Retinal pigment epithelial cell (primary cell): ENCODE data around the gene TNFRSF11A.

Experiments
- DNase-seq: peaks from one replicate; pipeline ENCODE4 v3.0.0-alpha.2; 2010; ENCODE audit warnings: low read depth
- H3K4me3 ChIP-seq: 2 replicates; pipeline ENCODE4 v1.5.1; 2011; ENCODE audit warnings: mild to moderate bottlenecking, low read length, control low read depth, moderate library complexity
- TF ChIP-seq, protein P1 (sequence below): conservative IDR thresholded peaks from 2 replicates; pipeline ENCODE4 v1.5.1; 2011; ENCODE audit warnings: low read depth, low read length, control low read depth, inconsistent platforms

TNFRSF11A gene

DNA sequence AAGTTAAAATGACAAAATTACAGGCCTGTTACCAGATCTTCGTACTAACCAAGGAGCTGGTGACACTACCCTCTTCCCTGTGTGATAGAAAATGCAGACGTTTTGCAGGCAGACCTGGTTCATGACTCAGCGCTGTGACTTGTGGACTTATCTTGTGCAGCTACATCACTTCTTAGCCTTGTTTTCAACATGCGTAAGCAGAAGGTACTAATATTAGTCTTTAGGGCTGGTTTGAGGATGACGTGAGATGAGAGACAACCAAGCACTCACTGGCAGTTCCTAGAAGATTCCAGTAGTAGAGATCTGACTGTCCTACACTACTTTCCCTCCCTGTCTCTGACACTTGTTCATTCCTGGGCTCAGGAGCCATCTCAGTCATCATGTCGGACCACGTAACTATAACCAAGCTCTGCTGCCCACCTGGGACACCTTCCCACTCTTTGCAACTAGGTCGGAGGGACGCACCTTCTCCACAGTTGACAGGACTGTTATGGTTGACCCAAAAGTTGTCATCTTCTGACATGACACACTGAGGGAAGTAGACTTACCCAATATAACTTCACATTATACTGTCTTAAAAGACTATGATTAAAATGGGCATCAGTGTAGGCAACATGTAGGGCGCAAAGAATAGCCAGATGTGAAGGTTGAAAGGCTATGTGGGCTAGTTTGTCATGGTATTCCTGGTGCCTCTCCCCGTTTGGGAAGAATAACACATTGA is 64.8 kb downstream of the TNFRSF11A start:
- H3K4me3 ChIP-seq = no peak overlapping the region
- TF ChIP-seq, protein P1, sequence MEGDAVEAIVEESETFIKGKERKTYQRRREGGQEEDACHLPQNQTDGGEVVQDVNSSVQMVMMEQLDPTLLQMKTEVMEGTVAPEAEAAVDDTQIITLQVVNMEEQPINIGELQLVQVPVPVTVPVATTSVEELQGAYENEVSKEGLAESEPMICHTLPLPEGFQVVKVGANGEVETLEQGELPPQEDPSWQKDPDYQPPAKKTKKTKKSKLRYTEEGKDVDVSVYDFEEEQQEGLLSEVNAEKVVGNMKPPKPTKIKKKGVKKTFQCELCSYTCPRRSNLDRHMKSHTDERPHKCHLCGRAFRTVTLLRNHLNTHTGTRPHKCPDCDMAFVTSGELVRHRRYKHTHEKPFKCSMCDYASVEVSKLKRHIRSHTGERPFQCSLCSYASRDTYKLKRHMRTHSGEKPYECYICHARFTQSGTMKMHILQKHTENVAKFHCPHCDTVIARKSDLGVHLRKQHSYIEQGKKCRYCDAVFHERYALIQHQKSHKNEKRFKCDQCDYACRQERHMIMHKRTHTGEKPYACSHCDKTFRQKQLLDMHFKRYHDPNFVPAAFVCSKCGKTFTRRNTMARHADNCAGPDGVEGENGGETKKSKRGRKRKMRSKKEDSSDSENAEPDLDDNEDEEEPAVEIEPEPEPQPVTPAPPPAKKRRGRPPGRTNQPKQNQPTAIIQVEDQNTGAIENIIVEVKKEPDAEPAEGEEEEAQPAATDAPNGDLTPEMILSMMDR = no peak
- no peak for DNase-seq

DNA sequence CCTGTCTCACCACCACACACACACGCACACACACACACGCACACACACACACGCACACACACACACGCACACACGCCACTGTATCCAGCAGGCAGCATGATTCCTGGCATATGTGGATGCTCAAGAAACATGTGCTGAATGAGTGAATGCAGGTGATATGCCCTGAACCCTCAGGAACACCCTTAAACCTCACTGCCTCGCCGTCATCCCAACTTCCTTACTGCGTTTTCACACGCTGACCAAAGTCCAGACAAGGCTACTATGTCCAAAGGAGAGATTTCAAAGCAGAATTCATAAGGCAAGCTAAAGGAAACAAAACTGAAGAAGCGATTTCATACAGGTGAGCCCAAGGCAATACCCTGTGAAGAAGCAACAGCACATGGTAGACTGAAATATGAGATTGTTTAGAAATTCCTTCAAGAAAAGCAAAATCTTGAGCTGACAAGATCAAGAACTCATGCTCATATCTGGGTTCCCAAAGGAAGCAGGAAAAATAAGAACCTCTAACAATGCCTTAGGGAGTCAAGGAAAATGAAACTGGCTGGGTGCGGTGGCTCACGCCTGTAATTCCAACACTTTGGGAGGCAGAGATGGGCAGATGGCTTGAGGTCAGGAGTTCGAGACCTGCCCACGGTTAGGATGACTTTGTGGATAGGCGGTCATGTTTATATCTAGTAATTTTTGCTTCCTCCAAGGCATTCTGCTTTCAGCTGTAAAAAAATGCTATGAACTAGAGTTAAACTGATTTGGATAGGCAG is 69.1 kb downstream of the TNFRSF11A start:
- no peak for DNase-seq
- no peak overlapping the region for H3K4me3 ChIP-seq
- TF ChIP-seq, protein P1 = no peak

DNA sequence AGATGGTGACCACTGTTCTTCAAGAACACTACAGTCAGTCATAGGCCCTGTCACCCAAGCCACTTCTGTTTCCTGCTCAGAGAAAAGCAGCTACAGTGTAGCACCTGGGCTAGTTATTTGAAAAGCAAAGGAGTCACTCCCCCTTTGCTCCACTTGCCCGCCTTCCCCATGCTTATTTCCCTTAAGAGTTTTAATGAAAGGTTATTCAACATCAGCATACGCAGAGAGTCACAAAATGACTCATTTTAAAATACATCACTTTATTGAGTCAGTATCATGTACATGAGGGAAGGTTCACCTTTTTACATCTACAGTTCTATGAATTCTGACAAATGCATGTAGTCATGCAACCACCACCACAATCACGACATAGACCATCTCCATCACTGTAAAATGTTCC is 71.3 kb downstream of the TNFRSF11A start:
- TF ChIP-seq, protein P1 = no peak
- no peak overlapping the region for H3K4me3 ChIP-seq
- DNase-seq = no peak

DNA sequence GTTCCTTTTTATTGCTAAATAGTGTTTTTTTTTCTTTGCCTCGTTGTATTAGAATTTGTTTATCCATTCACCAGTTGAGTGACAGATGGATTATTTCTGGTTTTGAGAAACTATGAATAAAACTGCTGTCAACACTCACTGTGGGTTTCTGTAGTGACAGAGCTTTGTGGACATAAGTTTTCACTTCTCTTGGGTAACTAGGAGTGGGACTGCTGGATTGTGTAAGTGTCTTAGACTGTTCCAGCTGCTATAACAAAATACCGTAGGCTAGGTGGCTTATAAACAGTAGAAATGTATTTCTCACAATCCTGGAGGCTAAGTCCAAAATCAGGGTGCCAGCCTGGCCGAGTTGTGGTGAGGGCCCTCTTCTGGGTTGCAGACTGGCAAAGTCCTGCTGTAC is 71.9 kb downstream of the TNFRSF11A start:
- no peak overlapping the region for H3K4me3 ChIP-seq
- TF ChIP-seq, protein P1 = no peak
- no peak for DNase-seq

DNA sequence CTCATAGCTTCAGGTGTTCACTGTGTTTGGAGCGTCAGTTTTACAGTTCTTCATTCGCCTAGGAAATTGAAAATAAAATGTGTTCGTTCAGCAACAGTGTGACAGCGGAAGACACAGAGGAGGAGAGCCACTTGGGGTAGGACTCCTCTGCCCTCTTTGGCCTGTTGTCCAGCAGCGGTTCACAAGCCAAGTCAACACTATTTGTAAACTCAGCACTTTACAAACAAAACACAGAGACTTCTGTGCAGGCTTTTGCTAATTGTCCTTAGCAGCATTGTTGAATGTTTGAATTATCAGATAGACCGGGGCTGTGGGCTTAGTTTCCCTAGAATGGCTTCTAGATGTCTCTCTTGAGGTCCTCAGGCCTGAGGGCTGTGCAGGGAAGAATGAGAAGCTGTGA is 73.2 kb downstream of the TNFRSF11A start:
- no peak for DNase-seq
- H3K4me3 ChIP-seq = no peak overlapping the region
- TF ChIP-seq, protein P1 = no peak

DNA sequence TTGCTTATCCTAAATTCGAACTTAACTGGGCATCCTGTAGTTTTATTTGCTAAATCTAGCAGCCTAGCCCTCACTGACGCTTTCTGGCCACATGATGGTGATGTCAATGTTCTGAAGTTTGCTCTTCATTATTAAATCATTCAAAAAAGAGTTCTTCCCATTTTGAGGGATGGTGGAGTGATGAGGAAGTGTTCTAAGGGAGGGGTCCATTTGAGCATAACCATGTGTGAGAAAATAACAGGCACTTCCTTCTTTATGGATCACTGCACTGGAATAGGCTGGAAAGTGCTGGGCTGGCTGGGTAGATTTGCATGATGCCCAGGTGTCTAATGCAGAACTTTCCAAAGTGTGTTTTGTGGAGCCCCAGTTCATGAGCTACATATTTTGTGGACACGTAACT is 74.2 kb downstream of the TNFRSF11A start:
- DNase-seq = no peak
- no peak overlapping the region for H3K4me3 ChIP-seq
- TF ChIP-seq, protein P1 = no peak
